Esophagus muscularis mucosa (tissue), 4 donors: ENCODE measurements around the gene LYPD5.

Experiments used
- EP300 ChIP-seq: sonication (generic); formaldehyde crosslinking; IDR thresholded peaks from one replicate; pipeline ENCODE4 v1.6.1; 2017; ENCODE audit warnings: antibody characterized with exemption
- POLR2A ChIP-seq: fragments of 450-650 bp; IDR thresholded peaks from one replicate; pipeline ENCODE4 v1.6.1; 2017; ENCODE audit warnings: antibody characterized with exemption, moderate library complexity, mild to moderate bottlenecking, low read depth
- POLR2AphosphoS5 ChIP-seq, 2 donors: sonication (generic); formaldehyde crosslinking; IDR thresholded peaks; one replicate each; pipeline ENCODE4 v1.6.1; 2017; ENCODE audit warnings: antibody characterized with exemption in 2 of 2
- TF ChIP-seq, protein P1 (sequence below), 3 experiments: fragments of 200-600 bp in 2 of 3; fragments of 450-650 bp in 1 of 3; sonication (generic) in 2 of 3; IDR thresholded peaks; one replicate each; pipeline ENCODE4 v1.5.1; 2017 to 2019; ENCODE audit warnings: antibody characterized with exemption in 3 of 3, mild to moderate bottlenecking in 2 of 3, moderate library complexity in 1 of 3

DNA sequence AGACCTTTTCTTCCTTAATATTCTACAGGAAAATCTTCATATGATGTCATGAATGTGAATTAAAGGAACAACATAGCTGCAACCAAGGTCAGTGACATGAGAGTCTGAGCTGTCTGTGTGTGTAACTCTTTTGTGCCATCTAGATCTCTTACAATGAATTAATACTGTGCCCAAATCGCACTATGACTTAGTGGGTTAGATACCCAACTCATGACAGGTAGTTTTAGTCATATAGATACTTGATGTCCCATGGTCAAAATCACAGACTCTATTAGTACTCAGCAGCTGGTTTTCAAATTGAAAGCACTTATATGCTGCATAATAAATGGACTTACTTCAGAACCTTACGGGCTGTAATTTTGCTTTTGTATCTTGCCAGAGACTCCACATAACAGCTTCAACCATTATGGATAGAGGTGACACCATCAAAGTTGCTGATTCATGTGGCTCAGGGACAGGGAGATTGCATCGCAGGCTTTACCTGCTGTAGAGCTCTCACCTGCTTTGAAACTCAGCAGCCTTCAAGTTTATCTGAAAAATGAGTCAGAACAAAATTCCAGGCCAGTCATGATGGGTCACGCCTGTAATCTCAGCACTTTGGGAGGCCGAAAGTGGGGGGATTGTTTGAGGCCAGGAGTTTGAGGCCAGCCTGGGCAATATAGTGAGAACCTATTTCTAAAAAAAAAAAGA lies 12.6 kb upstream of the LYPD5 start:
- no peak for TF ChIP-seq POLR2A
- TF ChIP-seq, protein P1, sequence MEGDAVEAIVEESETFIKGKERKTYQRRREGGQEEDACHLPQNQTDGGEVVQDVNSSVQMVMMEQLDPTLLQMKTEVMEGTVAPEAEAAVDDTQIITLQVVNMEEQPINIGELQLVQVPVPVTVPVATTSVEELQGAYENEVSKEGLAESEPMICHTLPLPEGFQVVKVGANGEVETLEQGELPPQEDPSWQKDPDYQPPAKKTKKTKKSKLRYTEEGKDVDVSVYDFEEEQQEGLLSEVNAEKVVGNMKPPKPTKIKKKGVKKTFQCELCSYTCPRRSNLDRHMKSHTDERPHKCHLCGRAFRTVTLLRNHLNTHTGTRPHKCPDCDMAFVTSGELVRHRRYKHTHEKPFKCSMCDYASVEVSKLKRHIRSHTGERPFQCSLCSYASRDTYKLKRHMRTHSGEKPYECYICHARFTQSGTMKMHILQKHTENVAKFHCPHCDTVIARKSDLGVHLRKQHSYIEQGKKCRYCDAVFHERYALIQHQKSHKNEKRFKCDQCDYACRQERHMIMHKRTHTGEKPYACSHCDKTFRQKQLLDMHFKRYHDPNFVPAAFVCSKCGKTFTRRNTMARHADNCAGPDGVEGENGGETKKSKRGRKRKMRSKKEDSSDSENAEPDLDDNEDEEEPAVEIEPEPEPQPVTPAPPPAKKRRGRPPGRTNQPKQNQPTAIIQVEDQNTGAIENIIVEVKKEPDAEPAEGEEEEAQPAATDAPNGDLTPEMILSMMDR (IDR thresholded peaks at IDR 0.05), result no peak
- TF ChIP-seq POLR2AphosphoS5 (IDR thresholded peaks at IDR 0.05), result no peak
- TF ChIP-seq EP300, result no peak
